Small intestine (tissue), 7 donors: Measurements from ENCODE around the gene SLPI. TPM values are rescaled to one million over a fixed set of nuclear protein-coding genes. Genes with fewer than 3 reads are reported as not detected.

Experiments
- DNase-seq, 2 donors: peaks; one replicate each; pipeline versions ENCODE4 v3.0.0 to v3.0.0-alpha.2; 2013
- FAIRE-seq: peaks from 2 replicates; lab custom pipeline; 2012; peaks lifted over from hg19 to GRCh38; lab: Jason Lieb, UNC
- H3K27ac ChIP-seq, 3 donors: one replicate each; pipeline ENCODE4 v1.5.1; 2013; ENCODE audit warnings: low read length in 2 of 3, mild to moderate bottlenecking in 2 of 3, control low read depth in 1 of 3, inconsistent platforms in 1 of 3, low read depth in 1 of 3, moderate library complexity in 1 of 3
- H3K27me3 ChIP-seq, 3 donors: one replicate each; pipeline ENCODE4 v1.6.1; 2013; ENCODE audit warnings: low read length in 3 of 3, inconsistent platforms in 1 of 3; ENCODE audit not compliant: control insufficient read depth in 3 of 3, insufficient read depth in 3 of 3
- H3K36me3 ChIP-seq, 3 donors: one replicate each; pipeline ENCODE4 v1.6.1; 2013; ENCODE audit warnings: low read length in 3 of 3, inconsistent platforms in 1 of 3, low read depth in 1 of 3, mild to moderate bottlenecking in 1 of 3, moderate library complexity in 1 of 3; ENCODE audit not compliant: control insufficient read depth in 3 of 3, insufficient read depth in 2 of 3
- H3K4me1 ChIP-seq, 3 donors: one replicate each; pipeline ENCODE4 v1.6.1; 2013; ENCODE audit warnings: low read length in 2 of 3, inconsistent platforms in 1 of 3, low read depth in 1 of 3, mild to moderate bottlenecking in 1 of 3, moderate library complexity in 1 of 3; ENCODE audit not compliant: control insufficient read depth in 3 of 3, insufficient read depth in 2 of 3
- H3K4me3 ChIP-seq, 3 donors: one replicate each; pipeline ENCODE4 v1.5.1; 2013; ENCODE audit warnings: low read length in 3 of 3, control low read depth in 1 of 3, inconsistent platforms in 1 of 3, low read depth in 1 of 3, mild to moderate bottlenecking in 1 of 3, moderate library complexity in 1 of 3
- H3K9me3 ChIP-seq, 2 donors: one replicate each; pipeline ENCODE4 v1.6.1; 2013; ENCODE audit warnings: low read depth in 1 of 2, low read length in 1 of 2; ENCODE audit not compliant: control insufficient read depth in 2 of 2, insufficient read depth in 1 of 2
- WGBS, 3 donors: extraction: QIAGEN DNeasy Blood & Tissue Kit; methylation state at CpG; one replicate each; pipeline ENCODE4 v1.1.7; 2013; 5-methylcytosine and 5-hydroxymethylcytosine counted together
- polyA plus RNA-seq, 4 donors: library from polyadenylated mRNA; stranded (reverse) in 3 of 4; unstranded in 1 of 4; fragments of 200-250 nt in 3 of 4; fragments of 120-200 nt in 1 of 4; gene quantifications; one replicate each; pipeline versions ENCODE4 v1.2.1 to v1.2.3, GENCODE V29; 2013
- donor health status: healthy with polysubstance abuse.
- donor health status: control.
- donor health status: control.
- donor health status: Bipolar disorder and iron deficiency.
- donor health status: healthy.

Gene SLPI
- polyA plus RNA-seq, 4 donors, result 11.2 to 87.6 (median 47.7) TPM; not detected in 1

DNA sequence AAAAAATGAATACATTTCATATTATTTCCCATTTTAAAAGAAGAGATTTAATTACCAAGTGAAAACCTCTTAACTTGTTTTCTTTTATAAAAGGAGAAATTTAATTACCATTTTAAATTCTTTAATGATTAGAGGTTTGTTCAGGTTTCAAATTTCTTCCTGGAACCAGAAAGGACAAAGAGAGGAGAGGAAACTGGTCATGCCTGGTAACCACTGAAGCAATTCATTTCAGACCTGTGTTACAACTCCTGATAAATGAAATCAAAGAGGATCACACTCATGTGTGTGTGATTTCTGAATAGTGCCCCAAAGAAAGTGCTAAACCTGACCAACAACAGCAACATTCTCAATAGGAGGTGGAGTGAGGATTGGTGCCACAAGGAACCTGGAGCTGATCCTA, 12.6 kb upstream of the SLPI start:
- H3K4me1 ChIP-seq, result no peaks in the 10 kb centered on the region
- FAIRE-seq (no peak), DNase-seq (no peak)
- H3K36me3 ChIP-seq, result no peaks in the 10 kb centered on the region
- peaks cover 0 to 12% (median 10%) of the 10 kb centered on the region in 3 donors for H3K27me3 ChIP-seq
- no peaks in the 10 kb centered on the region for H3K9me3 ChIP-seq
- no peak overlapping the region for H3K27ac ChIP-seq
- no peak overlapping the region for H3K4me3 ChIP-seq

DNA sequence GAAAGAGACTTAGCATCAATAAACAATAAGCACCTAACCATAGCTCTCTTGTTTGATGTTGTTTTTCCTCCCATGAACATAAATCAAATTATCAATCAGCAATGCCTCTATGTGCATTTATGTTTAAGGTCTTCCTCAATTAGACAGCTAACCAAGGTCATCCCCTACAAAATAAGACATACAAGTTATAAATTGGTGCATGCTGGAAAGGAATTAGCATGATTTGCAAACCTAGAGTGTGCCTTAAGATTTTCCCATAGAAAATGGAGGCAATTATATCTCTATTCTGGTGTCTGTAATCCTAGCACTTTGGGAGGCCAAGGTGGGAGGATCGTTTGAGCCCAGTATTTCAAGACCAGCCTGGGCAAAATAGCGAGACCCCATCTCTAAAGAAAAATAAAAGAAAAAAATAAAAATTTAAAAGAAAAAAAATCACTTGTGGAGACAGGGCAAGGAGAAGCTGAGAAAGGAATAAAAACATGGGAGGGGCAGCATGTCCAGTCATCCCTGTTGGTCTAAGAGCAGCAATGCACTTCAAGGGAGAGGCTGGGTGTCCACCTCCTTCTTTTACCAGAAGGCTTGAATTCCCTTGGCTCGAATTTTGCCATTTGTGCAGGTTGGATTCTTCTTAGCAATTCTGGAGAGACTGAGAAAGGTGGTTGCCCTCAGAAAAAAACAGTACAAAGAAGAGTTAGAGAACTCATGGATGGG, 9.3 kb upstream of the SLPI start:
- Histone ChIP-seq H3K4me3 (no peak overlapping the region), H3K27ac (no peak overlapping the region), H3K4me1 (no peaks in the 10 kb centered on the region), H3K9me3 (no peaks in the 10 kb centered on the region), H3K27me3 (peaks cover 0 to 17% (median 9%) of the 10 kb centered on the region in 3 donors), H3K36me3 (no peaks in the 10 kb centered on the region)
- DNase-seq (no peak), FAIRE-seq (no peak)
- WGBS, 3 donors, result 74 to 81% (median 78%) methylated on average over 3 of the region's 3 CpGs

GRCh38 chr20:45258664-45259063, 4.3 kb upstream of the SLPI start:
- Histone ChIP-seq H3K27me3 (peaks cover 0 to 13% (median 2%) of the 10 kb centered on the region in 3 donors), H3K36me3 (no peaks in the 10 kb centered on the region), H3K9me3 (no peaks in the 10 kb centered on the region), H3K27ac (no peak overlapping the region), H3K4me1 (peaks cover 0 to 12% (median 0%) of the 10 kb centered on the region in 3 donors), H3K4me3 (no peak overlapping the region)
- WGBS, 3 donors, result 39 to 58% (median 54%) methylated on average over 2 of the region's 2 CpGs
- no peak for DNase-seq
- no peak for FAIRE-seq

- WGBS, 3 donors, result 85 to 97% (median 92%) methylated on average over 3 of the region's 3 CpGs
- peaks cover 0 to 13% (median 2%) of the 10 kb centered on the region in 3 donors for H3K27me3 ChIP-seq
- no peaks in the 10 kb centered on the region for H3K9me3 ChIP-seq
- H3K4me1 ChIP-seq, result peaks cover 0 to 12% (median 0%) of the 10 kb centered on the region in 3 donors
- H3K27ac ChIP-seq, result no peak overlapping the region
- no peak overlapping the region for H3K4me3 ChIP-seq
- FAIRE-seq (no peak), DNase-seq (no peak)
- no peaks in the 10 kb centered on the region for H3K36me3 ChIP-seq
These were observed 3.9 kb upstream of the SLPI start for GRCh38 chr20:45258259-45258658.

DNA sequence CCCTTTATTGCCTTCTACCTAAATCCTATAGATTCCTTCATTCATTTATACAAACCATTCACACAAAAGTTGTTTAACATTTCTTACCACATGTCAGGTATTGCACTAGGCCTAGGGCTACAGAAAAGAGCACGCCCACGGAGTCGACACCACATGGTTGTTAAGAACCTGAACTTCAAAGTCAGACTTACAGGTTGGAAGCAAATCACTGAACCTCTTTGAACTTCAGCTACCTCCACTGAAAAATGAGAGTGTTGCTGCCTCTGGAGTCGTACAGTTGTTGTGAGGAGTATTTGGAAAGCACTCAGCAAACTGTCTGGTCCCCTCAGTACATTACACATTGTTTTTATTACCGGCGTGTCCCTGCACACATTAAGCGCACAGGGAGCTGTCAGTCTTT, 3.3 kb upstream of the SLPI start:
- Histone ChIP-seq H3K9me3 (no peaks in the 10 kb centered on the region), H3K4me1 (peaks cover 0 to 12% (median 0%) of the 10 kb centered on the region in 3 donors), H3K4me3 (no peak overlapping the region), H3K27me3 (peaks cover 0 to 17% (median 2%) of the 10 kb centered on the region in 3 donors), H3K27ac (no peak overlapping the region), H3K36me3 (no peaks in the 10 kb centered on the region)
- FAIRE-seq, result no peak
- WGBS, 3 donors, result 82 to 90% (median 85%) methylated on average over 7 of the region's 7 CpGs
- DNase-seq, result no peak

- H3K27ac ChIP-seq, result no peak overlapping the region
- H3K4me3 ChIP-seq, result no peak overlapping the region
- FAIRE-seq (no peak), DNase-seq (no peak)
- WGBS, 3 donors, result 68 to 84% (median 79%) methylated on average over 3 of the region's 3 CpGs
- peaks cover 0 to 12% (median 0%) of the 10 kb centered on the region in 3 donors for H3K4me1 ChIP-seq
- no peaks in the 10 kb centered on the region for H3K9me3 ChIP-seq
- H3K36me3 ChIP-seq, result no peaks in the 10 kb centered on the region
- peaks cover 0 to 17% (median 2%) of the 10 kb centered on the region in 3 donors for H3K27me3 ChIP-seq
These were observed 2.8 kb upstream of the SLPI start for GRCh38 chr20:45257161-45257560.

- 89 to 92% (median 92%) methylated on average over 4 of the region's 4 CpGs for WGBS, 3 donors
These were observed 1.1 kb downstream of the SLPI start for GRCh38 chr20:45253261-45253660.

GRCh38 chr20:45251884-45252560, 2.3 kb downstream of the SLPI start:
- no peaks in the 10 kb centered on the region for H3K36me3 ChIP-seq
- peaks cover 0 to 11% (median 3%) of the 10 kb centered on the region in 3 donors for H3K27me3 ChIP-seq
- DNase-seq, result no peak
- H3K9me3 ChIP-seq, result no peaks in the 10 kb centered on the region
- no peak overlapping the region for H3K4me3 ChIP-seq
- H3K27ac ChIP-seq, result no peak overlapping the region
- 52 to 64% (median 61%) methylated on average over 5 of the region's 5 CpGs for WGBS, 3 donors
- FAIRE-seq, result no peak
- peaks cover 0 to 12% (median 0%) of the 10 kb centered on the region in 3 donors for H3K4me1 ChIP-seq

More at GRCh38 chr20:45253261-45253660, 1.1 kb downstream of the SLPI start:
- peaks cover 0 to 12% (median 0%) of the 10 kb centered on the region in 3 donors for H3K4me1 ChIP-seq
- FAIRE-seq (no peak), DNase-seq (no peak)
- H3K27ac ChIP-seq, result no peak overlapping the region
- no peaks in the 10 kb centered on the region for H3K9me3 ChIP-seq
- no peaks in the 10 kb centered on the region for H3K36me3 ChIP-seq
- H3K4me3 ChIP-seq, result no peak overlapping the region
- H3K27me3 ChIP-seq, result peaks cover 0 to 11% (median 3%) of the 10 kb centered on the region in 3 donors
